Measurements from ENCODE around the gene YARS1.

DNA sequence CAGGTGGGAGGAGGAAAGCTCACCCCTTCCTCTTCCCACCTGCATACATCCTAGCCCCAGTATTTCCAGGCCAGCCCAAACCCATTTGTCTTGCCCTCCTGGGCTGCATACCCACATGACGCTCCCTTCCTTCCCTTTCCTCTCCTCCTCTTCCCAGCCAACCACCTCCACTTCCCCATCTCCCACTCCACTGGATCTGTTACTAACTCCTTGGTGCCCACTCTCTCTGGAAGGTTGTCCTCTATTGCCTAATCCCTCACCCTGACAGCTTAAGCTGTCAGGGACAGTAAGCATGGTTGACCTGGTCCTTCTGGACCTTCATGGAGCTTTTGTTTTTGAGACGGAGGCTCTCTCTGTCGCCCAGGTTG lies 91.6 kb downstream of the YARS1 start:
- TF ChIP-seq, protein P1, sequence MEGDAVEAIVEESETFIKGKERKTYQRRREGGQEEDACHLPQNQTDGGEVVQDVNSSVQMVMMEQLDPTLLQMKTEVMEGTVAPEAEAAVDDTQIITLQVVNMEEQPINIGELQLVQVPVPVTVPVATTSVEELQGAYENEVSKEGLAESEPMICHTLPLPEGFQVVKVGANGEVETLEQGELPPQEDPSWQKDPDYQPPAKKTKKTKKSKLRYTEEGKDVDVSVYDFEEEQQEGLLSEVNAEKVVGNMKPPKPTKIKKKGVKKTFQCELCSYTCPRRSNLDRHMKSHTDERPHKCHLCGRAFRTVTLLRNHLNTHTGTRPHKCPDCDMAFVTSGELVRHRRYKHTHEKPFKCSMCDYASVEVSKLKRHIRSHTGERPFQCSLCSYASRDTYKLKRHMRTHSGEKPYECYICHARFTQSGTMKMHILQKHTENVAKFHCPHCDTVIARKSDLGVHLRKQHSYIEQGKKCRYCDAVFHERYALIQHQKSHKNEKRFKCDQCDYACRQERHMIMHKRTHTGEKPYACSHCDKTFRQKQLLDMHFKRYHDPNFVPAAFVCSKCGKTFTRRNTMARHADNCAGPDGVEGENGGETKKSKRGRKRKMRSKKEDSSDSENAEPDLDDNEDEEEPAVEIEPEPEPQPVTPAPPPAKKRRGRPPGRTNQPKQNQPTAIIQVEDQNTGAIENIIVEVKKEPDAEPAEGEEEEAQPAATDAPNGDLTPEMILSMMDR (IDR thresholded peaks at IDR 0.05; ENCODE audit: low read length): no peak
- no peak for TF ChIP-seq EZH2phosphoT487 (IDR thresholded peaks at IDR 0.05; ENCODE audit: low read length)
- no peak for TF ChIP-seq EZH2 (optimal IDR thresholded peaks at IDR 0.05; ENCODE audit: low read depth, low read length)
